PC-9 (cell line): ENCODE data around the gene KLK7. TPM values are rescaled to one million over a fixed set of nuclear protein-coding genes. Genes with fewer than 3 reads are reported as not detected.

Experiments
- BruUV-seq: library from RNA; stranded (reverse); fragments of 400-500 nt; replicated peaks from 2 replicates; lab custom pipeline; 2021; lab: Mats Ljungman, UMichigan
- CTCF ChIA-PET: fragments of 300-600 bp; sonication (Branson Sonifier 250); formaldehyde crosslinking; loops from one replicate; lab custom pipeline; 2022; ENCODE audit warnings: antibody characterized with exemption; lab: Charles Lee
- POLR2A ChIA-PET: fragments of 300-600 bp; sonication (Branson Sonifier 250); formaldehyde crosslinking; loops from one replicate; lab custom pipeline; 2022; ENCODE audit warnings: antibody characterized with exemption; ENCODE audit not compliant: unreplicated experiment; lab: Charles Lee
- DNase-seq, 2 experiments: peaks; one replicate each; pipeline versions ENCODE4 v3.0.0 to v3.0.0-alpha.2; 2015 to 2022; ENCODE audit warnings: mixed read lengths in 1 of 2
- H2AFZ ChIP-seq: fragments of 200-600 bp; sonication (generic); 2 replicates; pipeline ENCODE4 v1.8.1; 2017; ENCODE audit warnings: antibody characterized with exemption
- H3F3A ChIP-seq: fragments of 200-600 bp; sonication (generic); 2 replicates; pipeline ENCODE4 v1.8.1; 2017; ENCODE audit warnings: antibody characterized with exemption, mild to moderate bottlenecking, low read depth; ENCODE audit not compliant: insufficient read depth
- H3K27ac ChIP-seq: fragments of 200-600 bp; sonication (generic); 2 replicates; pipeline ENCODE4 v1.6.1; 2016; ENCODE audit warnings: mixed run types
- H3K27me3 ChIP-seq: fragments of 200-600 bp; sonication (generic); 2 replicates; pipeline ENCODE4 v1.6.1; 2016; ENCODE audit warnings: low read depth, mixed run types; ENCODE audit not compliant: insufficient read depth
- H3K36me3 ChIP-seq: fragments of 200-600 bp; sonication (generic); 2 replicates; pipeline ENCODE4 v1.6.1; 2016; ENCODE audit warnings: low read depth, mixed run types
- H3K4me1 ChIP-seq: fragments of 200-600 bp; sonication (generic); replicated peaks from 2 replicates; pipeline ENCODE4 v1.6.1; 2016; ENCODE audit warnings: mixed run types; ENCODE audit not compliant: insufficient read depth
- H3K4me2 ChIP-seq: fragments of 200-600 bp; sonication (generic); 2 replicates; pipeline ENCODE4 v1.6.1; 2017; ENCODE audit warnings: mixed run types
- H3K4me3 ChIP-seq: fragments of 200-600 bp; sonication (generic); 2 replicates; pipeline ENCODE4 v1.6.1; 2016; ENCODE audit warnings: mixed run types
- H3K79me2 ChIP-seq: fragments of 200-600 bp; sonication (generic); 2 replicates; pipeline ENCODE4 v1.6.1; 2017; ENCODE audit warnings: low read depth, mixed run types
- H3K9me2 ChIP-seq: fragments of 200-600 bp; sonication (generic); 2 replicates; pipeline ENCODE4 v1.8.1; 2017; ENCODE audit warnings: mild to moderate bottlenecking; ENCODE audit not compliant: insufficient read depth
- H3K9me3 ChIP-seq: fragments of 200-600 bp; sonication (generic); 2 replicates; pipeline ENCODE4 v1.8.1; 2016; ENCODE audit warnings: low read depth; ENCODE audit not compliant: insufficient read depth
- H4K20me1 ChIP-seq: fragments of 200-600 bp; sonication (generic); 2 replicates; pipeline ENCODE4 v1.8.1; 2017; ENCODE audit not compliant: insufficient read depth
- CTCF ChIP-seq: fragments of 200-600 bp; sonication (generic); conservative IDR thresholded peaks from 2 replicates; pipeline ENCODE4 v1.6.1; 2017; ENCODE audit warnings: mixed run types, antibody characterized with exemption, mild to moderate bottlenecking, moderate library complexity
- EZH2 ChIP-seq: fragments of 200-600 bp; sonication (generic); IDR thresholded peaks from 2 replicates; pipeline ENCODE4 v1.8.0; 2017; ENCODE audit warnings: antibody characterized with exemption, low read depth
- intact Hi-C: fragments of 100-400 bp; cut with micrococcal nuclease; formaldehyde crosslinking; loops from one replicate; pipeline ENCODE4 v1.10.0; 2022; ENCODE audit not compliant: unreplicated experiment
- total RNA-seq: library from RNA; stranded (reverse); gene quantifications from 2 replicates; pipeline ENCODE4 v1.2.3, GENCODE V29; 2021

KLK7 gene
- total RNA-seq, 1 experiment from 2014 or later, result 98.1 TPM

- TF ChIP-seq EZH2 (no peak), CTCF (no peak)
- H3K27ac ChIP-seq, result no peak overlapping the region
- H3K79me2 ChIP-seq, result peaks cover 25% of the 10 kb centered on the region
- no peak overlapping the region for H3K4me3 ChIP-seq
- H3K4me1 ChIP-seq, result peaks cover 13% of the 10 kb centered on the region
- BruUV-seq, result no TSS peak
- POLR2A ChIA-PET, result no interaction called here
- no peak for DNase-seq
- H3K27me3 ChIP-seq, result no peaks in the 10 kb centered on the region
- no peak overlapping the region for H2AFZ ChIP-seq
- no peaks in the 10 kb centered on the region for H3K9me2 ChIP-seq
- H4K20me1 ChIP-seq, result peaks cover 4% of the 10 kb centered on the region; the same call in 1 of the 2 replicates
- no peak overlapping the region for H3K4me2 ChIP-seq
- intact Hi-C loops, result no loop called here
- peaks cover 39% of the 10 kb centered on the region for H3F3A ChIP-seq
- peaks cover 14% of the 10 kb centered on the region for H3K36me3 ChIP-seq
- CTCF ChIA-PET, result interaction anchor here (0.5 kb wide), 2 partner anchors 71 to 603 kb away, joined by 3 to 6 read pairs; no protein-coding TSS in a partner anchor
- H3K9me3 ChIP-seq, result no peaks in the 10 kb centered on the region
Observed at GRCh38 chr19:50949861-50950260, 33.9 kb downstream of the KLK7 start.

DNA sequence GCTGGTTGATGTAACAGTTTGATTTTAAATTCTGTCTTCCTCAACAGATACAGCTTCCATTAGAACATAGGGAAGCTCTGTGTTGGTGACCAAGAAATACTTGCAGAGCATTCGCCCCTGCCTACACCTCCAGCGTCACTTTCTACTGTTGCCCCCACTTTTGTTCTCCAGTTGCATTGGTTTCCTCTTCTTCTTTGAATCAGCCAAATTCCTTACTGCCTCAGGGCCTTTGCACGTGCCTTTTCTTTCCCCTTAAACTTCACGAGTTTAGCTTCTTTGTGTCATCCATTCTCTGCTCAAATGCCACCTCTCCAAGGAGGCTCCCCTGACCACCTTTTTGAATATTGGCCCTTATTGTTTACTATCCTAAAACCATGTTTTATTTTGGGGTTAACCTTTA lies 36.6 kb downstream of the KLK7 start:
- TF ChIP-seq EZH2, result no peak
- TF ChIP-seq CTCF, result no peak
- Histone ChIP-seq H3K27me3 (no peaks in the 10 kb centered on the region), H3K36me3 (peaks cover 14% of the 10 kb centered on the region), H3F3A (peaks cover 57% of the 10 kb centered on the region), H3K4me1 (peaks cover 12% of the 10 kb centered on the region; the same call in 1 of the 2 replicates), H2AFZ (no peak overlapping the region), H3K9me3 (no peaks in the 10 kb centered on the region), H4K20me1 (peaks cover 4% of the 10 kb centered on the region), H3K27ac (no peak overlapping the region), H3K79me2 (peaks cover 19% of the 10 kb centered on the region), H3K4me3 (no peak overlapping the region), H3K4me2 (no peak overlapping the region), H3K9me2 (no peaks in the 10 kb centered on the region)
- CTCF ChIA-PET, result no interaction called here
- no TSS peak for BruUV-seq
- no peak for DNase-seq
- intact Hi-C loops, result no loop called here
- POLR2A ChIA-PET, result interaction anchor here (0.6 to 1.4 kb wide), 2 partner anchors 13 to 74 kb away, joined by 4 to 8 read pairs; no protein-coding TSS in a partner anchor

GRCh38 chr19:50944795-50945194 lies 38.9 kb downstream of the KLK7 start:
- Histone ChIP-seq H3K4me2 (no peak overlapping the region), H4K20me1 (peaks cover 4% of the 10 kb centered on the region), H3K79me2 (0 out of 2 replicates have a peak, but pooled peaks cover under 1% of the 10 kb centered on the region), H2AFZ (no peak overlapping the region), H3K36me3 (peaks cover 14% of the 10 kb centered on the region), H3K27me3 (no peaks in the 10 kb centered on the region), H3K9me3 (no peaks in the 10 kb centered on the region), H3K4me1 (peaks cover 8% of the 10 kb centered on the region; the same call in 1 of the 2 replicates), H3K9me2 (no peaks in the 10 kb centered on the region), H3F3A (peaks cover 52% of the 10 kb centered on the region), H3K4me3 (no peak overlapping the region), H3K27ac (no peak overlapping the region)
- TF ChIP-seq EZH2, result no peak
- no peak for TF ChIP-seq CTCF
- ChIA-PET POLR2A (no interaction called here), CTCF (no interaction called here)
- intact Hi-C loops, result no loop called here
- DNase-seq, result no peak
- BruUV-seq, result no TSS peak
